Loucy (cell line): ENCODE measurements around the gene LYL1.

Experiments
- EZH2phosphoT487 ChIP-seq: fragments of 200-600 bp; IDR thresholded peaks from 2 replicates; pipeline ENCODE4 v1.6.1; 2018; ENCODE audit warnings: antibody characterized with exemption, mild to moderate bottlenecking, moderate library complexity, borderline replicate concordance
- TF ChIP-seq, protein P1 (sequence below): fragments of 200-600 bp; sonication (generic); conservative IDR thresholded peaks from 2 replicates; pipeline ENCODE4 v1.5.1; 2014; ENCODE audit warnings: mild to moderate bottlenecking, antibody characterized with exemption, low read length

DNA sequence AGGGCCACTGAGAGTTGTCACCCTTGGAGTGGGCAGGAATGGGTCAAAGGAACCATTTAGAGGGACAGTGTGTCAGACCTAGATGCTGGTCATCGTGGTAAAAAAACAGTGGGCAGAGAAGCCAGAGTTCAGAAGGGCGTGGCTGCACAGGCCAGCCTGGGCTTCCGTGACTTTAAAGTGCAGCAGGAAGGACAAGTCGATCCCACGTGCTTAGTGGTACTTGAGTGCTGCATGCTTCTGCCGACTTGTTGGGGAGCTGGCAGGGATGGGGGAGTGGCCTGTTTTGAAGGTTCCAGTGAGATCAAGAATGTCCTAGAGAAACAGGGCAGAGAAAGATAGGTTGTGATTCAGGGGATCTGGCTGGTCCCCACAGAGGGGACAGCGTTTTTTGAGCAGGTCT is 17.0 kb downstream of the LYL1 start:
- TF ChIP-seq, protein P1, sequence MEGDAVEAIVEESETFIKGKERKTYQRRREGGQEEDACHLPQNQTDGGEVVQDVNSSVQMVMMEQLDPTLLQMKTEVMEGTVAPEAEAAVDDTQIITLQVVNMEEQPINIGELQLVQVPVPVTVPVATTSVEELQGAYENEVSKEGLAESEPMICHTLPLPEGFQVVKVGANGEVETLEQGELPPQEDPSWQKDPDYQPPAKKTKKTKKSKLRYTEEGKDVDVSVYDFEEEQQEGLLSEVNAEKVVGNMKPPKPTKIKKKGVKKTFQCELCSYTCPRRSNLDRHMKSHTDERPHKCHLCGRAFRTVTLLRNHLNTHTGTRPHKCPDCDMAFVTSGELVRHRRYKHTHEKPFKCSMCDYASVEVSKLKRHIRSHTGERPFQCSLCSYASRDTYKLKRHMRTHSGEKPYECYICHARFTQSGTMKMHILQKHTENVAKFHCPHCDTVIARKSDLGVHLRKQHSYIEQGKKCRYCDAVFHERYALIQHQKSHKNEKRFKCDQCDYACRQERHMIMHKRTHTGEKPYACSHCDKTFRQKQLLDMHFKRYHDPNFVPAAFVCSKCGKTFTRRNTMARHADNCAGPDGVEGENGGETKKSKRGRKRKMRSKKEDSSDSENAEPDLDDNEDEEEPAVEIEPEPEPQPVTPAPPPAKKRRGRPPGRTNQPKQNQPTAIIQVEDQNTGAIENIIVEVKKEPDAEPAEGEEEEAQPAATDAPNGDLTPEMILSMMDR, result no peak
- TF ChIP-seq EZH2phosphoT487, result no peak
